Stimulated activated CD4-positive, alpha-beta T cell treated with anti-CD3 and anti-CD28 coated beads, Interleukin-2, amount 100 ng/mL, for 48 hours (primary cell): ENCODE data around the gene VEGFB.

Experiments used
- DNase-seq, 2 donors: peaks; one replicate each; pipeline ENCODE4 v3.0.0-alpha.2; 2020

Gene VEGFB

GRCh38 chr11:64211181-64211872, 23.1 kb upstream of the VEGFB start:
- no peak for DNase-seq

GRCh38 chr11:64216879-64217278, 17.5 kb upstream of the VEGFB start:
- DNase-seq: no peak

- no peak for DNase-seq
Observed at GRCh38 chr11:64218628-64219353, 15.6 kb upstream of the VEGFB start.

- no peak for DNase-seq
Observed at GRCh38 chr11:64219354-64219684, 15.1 kb upstream of the VEGFB start.

- DNase-seq: no peak
Observed at GRCh38 chr11:64219755-64220154, 14.6 kb upstream of the VEGFB start.

GRCh38 chr11:64220271-64220670, 14.1 kb upstream of the VEGFB start:
- DNase-seq: no peak

- DNase-seq: no peak
Observed at GRCh38 chr11:64220798-64221197, 13.6 kb upstream of the VEGFB start.

- DNase-seq: no peak
Observed at GRCh38 chr11:64222651-64223000, 11.8 kb upstream of the VEGFB start.

- no peak for DNase-seq
Observed at GRCh38 chr11:64223001-64223651, 11.3 kb upstream of the VEGFB start.

GRCh38 chr11:64224151-64224890, 10.1 kb upstream of the VEGFB start:
- DNase-seq: no peak

GRCh38 chr11:64224891-64225607, 9.3 kb upstream of the VEGFB start:
- no peak for DNase-seq

GRCh38 chr11:64225608-64226506, 8.5 kb upstream of the VEGFB start, which contains the start of the genes NUDT22 and TRPT1:
NUDT22 (plus strand) TSS chr11:64226274; CDS start chr11:64226653, 379 bp downstream.
TRPT1 (minus strand) TSS chr11:64226186; CDS start chr11:64225860, 326 bp downstream.
- DNase-seq: peak; percentile 93 to 96

- no peak for DNase-seq
Observed at GRCh38 chr11:64226507-64227051, 7.8 kb upstream of the VEGFB start.

GRCh38 chr11:64227405-64227956, 6.9 kb upstream of the VEGFB start:
- no peak for DNase-seq

- no peak for DNase-seq
Observed at GRCh38 chr11:64229090-64229743, 5.2 kb upstream of the VEGFB start.

- no peak for DNase-seq
Observed at GRCh38 chr11:64229744-64230170, 4.6 kb upstream of the VEGFB start.

- DNase-seq: peak; percentile 78 to 83
Observed at GRCh38 chr11:64230171-64230984, 4.0 kb upstream of the VEGFB start, which contains the start of gene DNAJC4. DNAJC4 (plus strand) TSS chr11:64230548; CDS start chr11:64230855, 307 bp downstream.

GRCh38 chr11:64230985-64231365, 3.4 kb upstream of the VEGFB start:
- no peak for DNase-seq

- no peak for DNase-seq
Observed at GRCh38 chr11:64231546-64231945, 2.8 kb upstream of the VEGFB start.
